Effector memory CD4-positive, alpha-beta T cell (primary cell): ENCODE data around the gene RASAL1.
A peak's percentile ranks its signal among the peaks of the same experiment; 100 is the strongest.

Experiments
- DNase-seq, 3 donors: peaks; one replicate each; pipeline ENCODE4 v3.0.0-alpha.2; 2020
- H3K27ac ChIP-seq: 2 replicates; pipeline ENCODE4 v1.7.0; 2013; ENCODE audit warnings: mild to moderate bottlenecking, low read length, moderate library complexity; ENCODE audit not compliant: insufficient read depth, poor library complexity, severe bottlenecking
- H3K27me3 ChIP-seq: replicated peaks from 2 replicates; pipeline ENCODE4 v1.7.0; 2013; ENCODE audit warnings: mild to moderate bottlenecking, low read length; ENCODE audit not compliant: insufficient read depth, control insufficient read depth, poor library complexity, severe bottlenecking
- H3K36me3 ChIP-seq: 2 replicates; pipeline ENCODE4 v1.7.0; 2013; ENCODE audit warnings: mild to moderate bottlenecking, low read length, moderate library complexity; ENCODE audit not compliant: control insufficient read depth, insufficient read depth
- H3K4me1 ChIP-seq: 2 replicates; pipeline ENCODE4 v1.7.0; 2013; ENCODE audit warnings: low read length, mild to moderate bottlenecking; ENCODE audit not compliant: control insufficient read depth, insufficient read depth, poor library complexity, severe bottlenecking
- H3K4me3 ChIP-seq: 2 replicates; pipeline ENCODE4 v1.7.0; 2013; ENCODE audit warnings: low read length, low read depth, mild to moderate bottlenecking; ENCODE audit not compliant: insufficient read depth, poor library complexity, severe bottlenecking
- H3K9me3 ChIP-seq: 2 replicates; pipeline ENCODE4 v1.7.0; 2013; ENCODE audit warnings: mild to moderate bottlenecking, low read length, moderate library complexity; ENCODE audit not compliant: control insufficient read depth

Gene RASAL1

GRCh38 chr12:113106361-113106760 is 29.2 kb downstream of the RASAL1 start:
- H3K27me3 ChIP-seq, result no peaks in the 10 kb centered on the region
- H3K27ac ChIP-seq, result no peak overlapping the region
- H3K4me3 ChIP-seq, result no peak overlapping the region
- DNase-seq, result no peak
- no peaks in the 10 kb centered on the region for H3K9me3 ChIP-seq
- H3K4me1 ChIP-seq, result no peaks in the 10 kb centered on the region
- H3K36me3 ChIP-seq, result no peaks in the 10 kb centered on the region

GRCh38 chr12:113105606-113106271 is 29.8 kb downstream of the RASAL1 start:
- H3K4me1 ChIP-seq, result no peaks in the 10 kb centered on the region
- no peak overlapping the region for H3K4me3 ChIP-seq
- no peaks in the 10 kb centered on the region for H3K27me3 ChIP-seq
- no peak for DNase-seq
- no peak overlapping the region for H3K27ac ChIP-seq
- no peaks in the 10 kb centered on the region for H3K9me3 ChIP-seq
- no peaks in the 10 kb centered on the region for H3K36me3 ChIP-seq

GRCh38 chr12:113104953-113105510 is 30.5 kb downstream of the RASAL1 start:
- H3K4me3 ChIP-seq, result no peak overlapping the region
- DNase-seq, result no peak
- H3K27me3 ChIP-seq, result no peaks in the 10 kb centered on the region
- H3K9me3 ChIP-seq, result no peaks in the 10 kb centered on the region
- H3K27ac ChIP-seq, result no peak overlapping the region
- H3K36me3 ChIP-seq, result no peaks in the 10 kb centered on the region
- H3K4me1 ChIP-seq, result no peaks in the 10 kb centered on the region

- H3K4me3 ChIP-seq, result peak overlapping the region; percentile 62
- no peaks in the 10 kb centered on the region for H3K9me3 ChIP-seq
- no peaks in the 10 kb centered on the region for H3K27me3 ChIP-seq
- H3K4me1 ChIP-seq, result no peaks in the 10 kb centered on the region
- no peaks in the 10 kb centered on the region for H3K36me3 ChIP-seq
- peak; percentile 21 to 58 (median 36) for DNase-seq
- H3K27ac ChIP-seq, result no peak overlapping the region
Measured at GRCh38 chr12:113103756-113104450, 31.7 kb downstream of the RASAL1 start.

- Histone ChIP-seq H3K36me3 (no peaks in the 10 kb centered on the region), H3K4me1 (no peaks in the 10 kb centered on the region), H3K27ac (no peak overlapping the region), H3K4me3 (no peak overlapping the region), H3K9me3 (no peaks in the 10 kb centered on the region), H3K27me3 (no peaks in the 10 kb centered on the region)
- no peak for DNase-seq
Measured at GRCh38 chr12:113102811-113103210, 32.8 kb downstream of the RASAL1 start.

GRCh38 chr12:113101751-113102150 is 33.8 kb downstream of the RASAL1 start:
- H3K27me3 ChIP-seq, result no peaks in the 10 kb centered on the region
- H3K4me1 ChIP-seq, result no peaks in the 10 kb centered on the region
- DNase-seq, result no peak
- H3K27ac ChIP-seq, result no peak overlapping the region
- H3K36me3 ChIP-seq, result peaks cover 5% of the 10 kb centered on the region
- H3K9me3 ChIP-seq, result no peaks in the 10 kb centered on the region
- H3K4me3 ChIP-seq, result no peak overlapping the region

GRCh38 chr12:113099764-113100163 is 35.8 kb downstream of the RASAL1 start:
- no peaks in the 10 kb centered on the region for H3K27me3 ChIP-seq
- H3K27ac ChIP-seq, result no peak overlapping the region
- peaks cover 2% of the 10 kb centered on the region for H3K4me1 ChIP-seq
- H3K9me3 ChIP-seq, result no peaks in the 10 kb centered on the region
- no peak overlapping the region for H3K4me3 ChIP-seq
- H3K36me3 ChIP-seq, result peaks cover 6% of the 10 kb centered on the region
- no peak for DNase-seq

GRCh38 chr12:113099364-113099763 is 36.2 kb downstream of the RASAL1 start:
- Histone ChIP-seq H3K4me1 (peaks cover 2% of the 10 kb centered on the region), H3K4me3 (no peak overlapping the region), H3K27ac (no peak overlapping the region), H3K36me3 (peaks cover 6% of the 10 kb centered on the region), H3K9me3 (no peaks in the 10 kb centered on the region), H3K27me3 (no peaks in the 10 kb centered on the region)
- DNase-seq, result no peak

- Histone ChIP-seq H3K4me3 (no peak overlapping the region), H3K27ac (no peak overlapping the region), H3K9me3 (no peaks in the 10 kb centered on the region), H3K36me3 (peaks cover 6% of the 10 kb centered on the region), H3K4me1 (peaks cover 2% of the 10 kb centered on the region), H3K27me3 (no peaks in the 10 kb centered on the region)
- DNase-seq, result peak; percentile 24 to 47 (median 46)
Measured at GRCh38 chr12:113098441-113099028, 37.0 kb downstream of the RASAL1 start.
